ENCODE results near the gene CAST.

GRCh38 chr5:96816411-96816939 is 154.3 kb downstream of the CAST start:
- TF ChIP-seq POLR2A (IDR thresholded peaks at IDR 0.05) (no peak), CTCF (IDR thresholded peaks at IDR 0.05) (no peak)

All from esophagus squamous epithelium (tissue), 4 donors.